HepG2 (cell line): Measurements from ENCODE around the gene STAT5A. TPM values are rescaled to one million over a fixed set of nuclear protein-coding genes. Genes with fewer than 3 reads are reported as not detected.

Experiments
- CTCF ChIP-seq: sonication (generic); formaldehyde crosslinking; IDR thresholded peaks from 2 replicates; pipeline ENCODE4 v1.5.0; 2020; ENCODE audit warnings: mild to moderate bottlenecking, missing genetic modification reagents, moderate library complexity
- HNRNPUL1 ChIP-seq: fragments of 200-400 bp; formaldehyde crosslinking; IDR thresholded peaks from 2 replicates; pipeline ENCODE4 v1.6.1; 2017; ENCODE audit warnings: low read depth, mild to moderate bottlenecking, low read length, moderate library complexity
- MXI1 ChIP-seq: IDR thresholded peaks from 3 replicates; pipeline ENCODE4 v1.6.1; 2012; ENCODE audit warnings: low read depth, low read length, inconsistent platforms, borderline replicate concordance
- MZF1 ChIP-seq: sonication (generic); formaldehyde crosslinking; IDR thresholded peaks from 2 replicates; pipeline ENCODE4 v1.8.1; 2023; ENCODE audit warnings: mild to moderate bottlenecking, missing genetic modification reagents, borderline replicate concordance
- SP4 ChIP-seq: sonication (generic); formaldehyde crosslinking; IDR thresholded peaks from 2 replicates; pipeline ENCODE4 v1.8.1; 2023; ENCODE audit warnings: mild to moderate bottlenecking, missing genetic modification reagents
- TBP ChIP-seq: sonication (generic); formaldehyde crosslinking; IDR thresholded peaks from 2 replicates; pipeline ENCODE4 v1.5.0; 2020; ENCODE audit warnings: missing genetic modification reagents
- ZBTB33 ChIP-seq: sonication (generic); formaldehyde crosslinking; IDR thresholded peaks from 2 replicates; pipeline ENCODE4 v1.4.0; 2020; ENCODE audit warnings: missing genetic modification reagents
- ZFX ChIP-seq: sonication (generic); formaldehyde crosslinking; IDR thresholded peaks from 2 replicates; pipeline ENCODE4 v1.4.0; 2020; ENCODE audit warnings: mild to moderate bottlenecking, low read depth, missing genetic modification reagents, moderate library complexity
- ZNF282 ChIP-seq: fragments of 450-650 bp; IDR thresholded peaks from 2 replicates; pipeline ENCODE4 v1.6.1; 2018; ENCODE audit not compliant: partially characterized antibody
- ZNF329 ChIP-seq: sonication (generic); formaldehyde crosslinking; IDR thresholded peaks from 2 replicates; pipeline ENCODE4 v1.9.0; 2021; ENCODE audit warnings: low read depth, mild to moderate bottlenecking, missing genetic modification reagents
- polyA plus RNA-seq, 8 experiments: library from polyadenylated mRNA; depleted of rRNA in 3 of 8; stranded (reverse) in 7 of 8; unstranded in 1 of 8; fragments of >200 nt; fragmentation: Illumina TruSeq in 4 of 8; extraction: Trizol in 4 of 8; gene quantifications; 2 replicates each; pipeline versions ENCODE4 v1.2.1 to v1.2.3, GENCODE V29; 2011 to 2016; ENCODE audit warnings: low read depth in 4 of 8, missing spikeins in 1 of 8, mixed read lengths in 1 of 8; ENCODE audit not compliant: insufficient read depth in 1 of 8
- total RNA-seq, 5 experiments: library from RNA; depleted of rRNA; stranded (reverse); fragments of >200 nt; fragmentation: Illumina TruSeq; extraction: Trizol; gene quantifications; 2 replicates each; pipeline ENCODE4 v1.2.3, GENCODE V29; 2016; ENCODE audit warnings: low read depth in 1 of 5
- TF ChIP-seq, protein P1 (sequence below): sonication (generic); formaldehyde crosslinking; IDR thresholded peaks from 2 replicates; pipeline ENCODE4 v1.5.0; 2020; ENCODE audit warnings: mild to moderate bottlenecking, missing genetic modification reagents, borderline replicate concordance
- TF ChIP-seq, protein P2 (sequence below): sonication (generic); formaldehyde crosslinking; IDR thresholded peaks from 2 replicates; pipeline ENCODE4 v1.5.0; 2020; ENCODE audit warnings: mild to moderate bottlenecking, missing genetic modification reagents
- TF ChIP-seq, protein P3 (sequence below): IDR thresholded peaks from 2 replicates; pipeline ENCODE4 v1.6.1; 2012; ENCODE audit warnings: inconsistent platforms
- TF ChIP-seq, protein P4 (sequence below): sonication (generic); formaldehyde crosslinking; IDR thresholded peaks from 2 replicates; pipeline ENCODE4 v1.4.0; 2020; ENCODE audit warnings: mild to moderate bottlenecking, missing genetic modification reagents
- TF ChIP-seq, protein P5 (sequence below): sonication (generic); formaldehyde crosslinking; IDR thresholded peaks from 2 replicates; pipeline ENCODE4 v1.8.0; 2022; ENCODE audit warnings: missing genetic modification reagents, mild to moderate bottlenecking, borderline replicate concordance

Gene STAT5A
- total and polyA plus RNA-seq, 2 of the 13 experiments (the other 11 are each of a cell fraction or from before 2014, with no cell fraction given) = 1.4 to 4.1 TPM

DNA sequence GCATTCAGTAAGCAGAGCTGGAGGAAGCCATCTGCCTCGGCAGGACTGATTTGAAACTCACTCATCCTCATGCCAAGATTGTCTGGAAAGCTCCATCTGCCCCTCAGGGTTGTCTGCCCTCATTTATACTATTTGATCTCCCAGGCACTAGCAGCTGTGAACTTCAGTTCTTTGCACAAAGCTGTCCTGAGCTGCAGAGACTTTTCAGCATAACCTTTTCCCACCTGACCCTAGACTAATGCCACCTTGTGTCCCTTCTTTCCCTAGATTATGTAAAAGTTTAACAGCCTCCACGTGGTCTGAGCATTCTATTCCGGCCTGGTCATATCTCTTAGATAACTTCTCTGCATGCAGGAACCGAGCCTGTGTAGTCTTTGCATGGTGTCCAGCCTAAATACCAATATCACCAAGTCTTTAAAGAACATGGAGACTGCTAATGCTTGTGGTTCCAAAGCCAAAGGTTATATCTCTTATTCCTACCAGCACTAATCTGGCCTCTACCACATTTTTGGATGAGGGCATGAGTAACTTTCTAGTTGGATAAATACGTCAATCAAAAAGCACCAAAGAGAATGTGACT lies 29.1 kb downstream of the STAT5A start (continued):
- TF ChIP-seq, protein P1, sequence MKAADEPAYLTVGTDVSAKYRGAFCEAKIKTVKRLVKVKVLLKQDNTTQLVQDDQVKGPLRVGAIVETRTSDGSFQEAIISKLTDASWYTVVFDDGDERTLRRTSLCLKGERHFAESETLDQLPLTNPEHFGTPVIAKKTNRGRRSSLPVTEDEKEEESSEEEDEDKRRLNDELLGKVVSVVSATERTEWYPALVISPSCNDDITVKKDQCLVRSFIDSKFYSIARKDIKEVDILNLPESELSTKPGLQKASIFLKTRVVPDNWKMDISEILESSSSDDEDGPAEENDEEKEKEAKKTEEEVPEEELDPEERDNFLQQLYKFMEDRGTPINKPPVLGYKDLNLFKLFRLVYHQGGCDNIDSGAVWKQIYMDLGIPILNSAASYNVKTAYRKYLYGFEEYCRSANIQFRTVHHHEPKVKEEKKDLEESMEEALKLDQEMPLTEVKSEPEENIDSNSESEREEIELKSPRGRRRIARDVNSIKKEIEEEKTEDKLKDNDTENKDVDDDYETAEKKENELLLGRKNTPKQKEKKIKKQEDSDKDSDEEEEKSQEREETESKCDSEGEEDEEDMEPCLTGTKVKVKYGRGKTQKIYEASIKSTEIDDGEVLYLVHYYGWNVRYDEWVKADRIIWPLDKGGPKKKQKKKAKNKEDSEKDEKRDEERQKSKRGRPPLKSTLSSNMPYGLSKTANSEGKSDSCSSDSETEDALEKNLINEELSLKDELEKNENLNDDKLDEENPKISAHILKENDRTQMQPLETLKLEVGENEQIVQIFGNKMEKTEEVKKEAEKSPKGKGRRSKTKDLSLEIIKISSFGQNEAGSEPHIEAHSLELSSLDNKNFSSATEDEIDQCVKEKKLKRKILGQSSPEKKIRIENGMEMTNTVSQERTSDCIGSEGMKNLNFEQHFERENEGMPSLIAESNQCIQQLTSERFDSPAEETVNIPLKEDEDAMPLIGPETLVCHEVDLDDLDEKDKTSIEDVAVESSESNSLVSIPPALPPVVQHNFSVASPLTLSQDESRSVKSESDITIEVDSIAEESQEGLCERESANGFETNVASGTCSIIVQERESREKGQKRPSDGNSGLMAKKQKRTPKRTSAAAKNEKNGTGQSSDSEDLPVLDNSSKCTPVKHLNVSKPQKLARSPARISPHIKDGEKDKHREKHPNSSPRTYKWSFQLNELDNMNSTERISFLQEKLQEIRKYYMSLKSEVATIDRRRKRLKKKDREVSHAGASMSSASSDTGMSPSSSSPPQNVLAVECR (CRISPR knock-in tag) = peak; percentile 39; the same call in 1 of the 2 replicates
- TF ChIP-seq ZFX (CRISPR knock-in tag) (peak; percentile 23; the same call in 1 of the 2 replicates), MXI1 (peak; percentile 27; the same call in 1 of the 3 replicates), TBP (no peak), CTCF (CRISPR knock-in tag) (peak; percentile 22; the same call in 1 of the 2 replicates), SP4 (CRISPR knock-in tag) (0 out of 2 replicates have a peak, but pooled peaks have one; percentile 20), ZBTB33 (CRISPR knock-in tag) (no peak), HNRNPUL1 (no peak), ZNF329 (CRISPR knock-in tag) (no peak), MZF1 (CRISPR knock-in tag) (no peak), ZNF282 (no peak)
- TF ChIP-seq, protein P2, sequence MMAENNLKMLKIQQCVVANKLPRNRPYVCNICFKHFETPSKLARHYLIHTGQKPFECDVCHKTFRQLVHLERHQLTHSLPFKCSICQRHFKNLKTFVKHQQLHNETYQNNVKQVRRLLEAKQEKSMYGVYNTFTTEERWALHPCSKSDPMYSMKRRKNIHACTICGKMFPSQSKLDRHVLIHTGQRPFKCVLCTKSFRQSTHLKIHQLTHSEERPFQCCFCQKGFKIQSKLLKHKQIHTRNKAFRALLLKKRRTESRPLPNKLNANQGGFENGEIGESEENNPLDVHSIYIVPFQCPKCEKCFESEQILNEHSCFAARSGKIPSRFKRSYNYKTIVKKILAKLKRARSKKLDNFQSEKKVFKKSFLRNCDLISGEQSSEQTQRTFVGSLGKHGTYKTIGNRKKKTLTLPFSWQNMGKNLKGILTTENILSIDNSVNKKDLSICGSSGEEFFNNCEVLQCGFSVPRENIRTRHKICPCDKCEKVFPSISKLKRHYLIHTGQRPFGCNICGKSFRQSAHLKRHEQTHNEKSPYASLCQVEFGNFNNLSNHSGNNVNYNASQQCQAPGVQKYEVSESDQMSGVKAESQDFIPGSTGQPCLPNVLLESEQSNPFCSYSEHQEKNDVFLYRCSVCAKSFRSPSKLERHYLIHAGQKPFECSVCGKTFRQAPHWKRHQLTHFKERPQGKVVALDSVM (CRISPR knock-in tag) = no peak
- TF ChIP-seq, protein P3, sequence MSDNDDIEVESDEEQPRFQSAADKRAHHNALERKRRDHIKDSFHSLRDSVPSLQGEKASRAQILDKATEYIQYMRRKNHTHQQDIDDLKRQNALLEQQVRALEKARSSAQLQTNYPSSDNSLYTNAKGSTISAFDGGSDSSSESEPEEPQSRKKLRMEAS = peak; percentile 83
- TF ChIP-seq, protein P4, sequence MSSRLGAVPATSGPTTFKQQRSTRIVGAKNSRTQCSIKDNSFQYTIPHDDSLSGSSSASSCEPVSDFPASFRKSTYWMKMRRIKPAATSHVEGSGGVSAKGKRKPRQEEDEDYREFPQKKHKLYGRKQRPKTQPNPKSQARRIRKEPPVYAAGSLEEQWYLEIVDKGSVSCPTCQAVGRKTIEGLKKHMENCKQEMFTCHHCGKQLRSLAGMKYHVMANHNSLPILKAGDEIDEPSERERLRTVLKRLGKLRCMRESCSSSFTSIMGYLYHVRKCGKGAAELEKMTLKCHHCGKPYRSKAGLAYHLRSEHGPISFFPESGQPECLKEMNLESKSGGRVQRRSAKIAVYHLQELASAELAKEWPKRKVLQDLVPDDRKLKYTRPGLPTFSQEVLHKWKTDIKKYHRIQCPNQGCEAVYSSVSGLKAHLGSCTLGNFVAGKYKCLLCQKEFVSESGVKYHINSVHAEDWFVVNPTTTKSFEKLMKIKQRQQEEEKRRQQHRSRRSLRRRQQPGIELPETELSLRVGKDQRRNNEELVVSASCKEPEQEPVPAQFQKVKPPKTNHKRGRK (CRISPR knock-in tag) = no peak
- TF ChIP-seq, protein P5, sequence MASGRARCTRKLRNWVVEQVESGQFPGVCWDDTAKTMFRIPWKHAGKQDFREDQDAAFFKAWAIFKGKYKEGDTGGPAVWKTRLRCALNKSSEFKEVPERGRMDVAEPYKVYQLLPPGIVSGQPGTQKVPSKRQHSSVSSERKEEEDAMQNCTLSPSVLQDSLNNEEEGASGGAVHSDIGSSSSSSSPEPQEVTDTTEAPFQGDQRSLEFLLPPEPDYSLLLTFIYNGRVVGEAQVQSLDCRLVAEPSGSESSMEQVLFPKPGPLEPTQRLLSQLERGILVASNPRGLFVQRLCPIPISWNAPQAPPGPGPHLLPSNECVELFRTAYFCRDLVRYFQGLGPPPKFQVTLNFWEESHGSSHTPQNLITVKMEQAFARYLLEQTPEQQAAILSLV = no peak
